Pulmonary artery endothelial cell (primary cell): ENCODE data around the gene ATP8B4. TPM values are rescaled to one million over a fixed set of nuclear protein-coding genes. Genes with fewer than 3 reads are reported as not detected.

ENCODE experiments used
- DNase-seq: peaks from one replicate; pipeline ENCODE4 v3.0.0-alpha.2; 2011; ENCODE audit warnings: low read depth, low spot score
- total RNA-seq: library from RNA; depleted of rRNA; stranded (reverse); fragments of >200 nt; gene quantifications from 2 replicates; pipeline ENCODE4 v1.2.3, GENCODE V29; 2014

Gene ATP8B4
- total RNA-seq, 1 donor from 2014 or later, result not detected

GRCh38 chr15:49863431-49864224 lies 255.4 kb downstream of the ATP8B4 start:
- DNase-seq, result no peak

- DNase-seq, result no peak
Measured at GRCh38 chr15:49860101-49860500, 258.9 kb downstream of the ATP8B4 start.

GRCh38 chr15:49857496-49858475 lies 261.2 kb downstream of the ATP8B4 start:
- no peak for DNase-seq

GRCh38 chr15:49855917-49856637 lies 263.0 kb downstream of the ATP8B4 start:
- DNase-seq, result no peak

- DNase-seq, result no peak
Measured at GRCh38 chr15:49852756-49853155, 266.3 kb downstream of the ATP8B4 start.

- DNase-seq, result no peak
Measured at GRCh38 chr15:49848807-49849206, 270.2 kb downstream of the ATP8B4 start.

- DNase-seq, result no peak
Measured at GRCh38 chr15:49848282-49848724, 270.7 kb downstream of the ATP8B4 start.

GRCh38 chr15:49847423-49848281 lies 271.4 kb downstream of the ATP8B4 start:
- no peak for DNase-seq

- DNase-seq, result no peak
Measured at GRCh38 chr15:49844390-49844789, 274.6 kb downstream of the ATP8B4 start.

- DNase-seq, result no peak
Measured at GRCh38 chr15:49843725-49844124, 275.3 kb downstream of the ATP8B4 start.

GRCh38 chr15:49842031-49842730 lies 276.9 kb downstream of the ATP8B4 start:
- no peak for DNase-seq

- no peak for DNase-seq
Measured at GRCh38 chr15:49832511-49832910, 286.5 kb downstream of the ATP8B4 start.

- DNase-seq, result no peak
Measured at GRCh38 chr15:49831206-49831965, 287.6 kb downstream of the ATP8B4 start.

- no peak for DNase-seq
Measured at GRCh38 chr15:49830391-49830790, 288.6 kb downstream of the ATP8B4 start.

- no peak for DNase-seq
Measured at GRCh38 chr15:49827311-49827710, 291.7 kb downstream of the ATP8B4 start.

GRCh38 chr15:49826640-49827234 lies 292.3 kb downstream of the ATP8B4 start:
- no peak for DNase-seq

GRCh38 chr15:49824775-49825099 lies 294.3 kb downstream of the ATP8B4 start:
- no peak for DNase-seq

GRCh38 chr15:49823987-49824774 lies 294.9 kb downstream of the ATP8B4 start:
- DNase-seq, result no peak
